ENCODE measurements around the gene SAMD1. TPM values are rescaled to one million over a fixed set of nuclear protein-coding genes. Genes with fewer than 3 reads are reported as not detected.

Gene SAMD1
- total and polyA plus RNA-seq, 2 of the 8 experiments (the other 6 are each of a cell fraction or from before 2014, with no cell fraction given): 40.0 to 100 TPM

GRCh38 chr19:14048443-14049153 lies 42.0 kb downstream of the SAMD1 start:
- H3K56ac ChIP-seq (replicated peaks; ENCODE audit: insufficient read length, low read depth, low read length): no peak overlapping the region
- H4K20me1 ChIP-seq (replicated peaks in 1 of 2; ENCODE audit: control insufficient read depth in 1 of 2, insufficient read depth in 2 of 2, low read length in 2 of 2): no peaks in the 10 kb centered on the region
- H3K14ac ChIP-seq (ENCODE audit: insufficient read length): no peak overlapping the region
- no peak overlapping the region for H4K91ac ChIP-seq (replicated peaks; ENCODE audit: insufficient read length, low read length)
- no peak overlapping the region; the same call in 1 of the 2 replicates for H4K8ac ChIP-seq (ENCODE audit: extremely low read depth, insufficient read depth, low read length)
- H3K4ac ChIP-seq (replicated peaks; ENCODE audit: insufficient read length, low read depth, low read length): no peak overlapping the region
- FAIRE-seq (peak; percentile 72), DNase-seq (ENCODE audit: low read depth in 1 of 2, low spot score in 2 of 2) (peak; percentile 56 to 97)
- no peaks in the 10 kb centered on the region for H3K79me1 ChIP-seq (ENCODE audit: low read depth, low read length)
- H3K9ac ChIP-seq (replicated peaks in 1 of 4; ENCODE audit: extremely low read depth in 1 of 4, low read depth in 3 of 4, low read length in 3 of 4): no peak overlapping the region
- ChIA-PET POLR2A (ENCODE audit: partially characterized antibody) (interaction anchor here (1.0 to 1.2 kb wide), 4 partner anchors 8 to 111 kb away, joined by 3 to 5 read pairs (median 3); no protein-coding TSS in a partner anchor), CTCF (ENCODE audit: partially characterized antibody) (interaction anchor here (0.6 to 9.9 kb wide), 35 partner anchors 8 to 954 kb away, joined by 3 to 77 read pairs (median 5); partner anchors contain the start of genes DCAF15, IL27RA, MISP3 and PALM3)
- no peak overlapping the region for H4K5ac ChIP-seq (ENCODE audit: insufficient read length, low read depth, low read length)
- H3K4me3 ChIP-seq (ENCODE audit: extremely low read depth in 1 of 4, insufficient read depth in 2 of 4, low read depth in 3 of 4, low read length in 4 of 4): no peak overlapping the region
- H3K9me3 ChIP-seq (ENCODE audit: insufficient read depth in 2 of 2, low read depth in 1 of 2, low read length in 1 of 2): no peaks in the 10 kb centered on the region; a peak in 1 of 4 replicates
- no peak overlapping the region for H3K23ac ChIP-seq (ENCODE audit: insufficient read length)
- H3K36me3 ChIP-seq (ENCODE audit: control insufficient read depth in 2 of 4, insufficient read depth in 4 of 4, low read length in 3 of 4): no peaks in the 10 kb centered on the region
- H3K4me2 ChIP-seq (ENCODE audit: insufficient read depth in 1 of 2, low read depth in 2 of 2, low read length in 2 of 2): no peak overlapping the region
- WGBS, 2 experiments (ENCODE audit: extremely low coverage in 1 of 2, insufficient coverage in 1 of 2, insufficient read length in 1 of 2, insufficient replicate concordance in 2 of 2, low coverage in 1 of 2, low lambda C conversion rate in 2 of 2, missing lambda C conversion rate in 1 of 2): 67% methylated on average over 8 of the region's 8 CpGs; no CpG with 5 or more reads in 1 of the 2 experiments
- no peak overlapping the region for H2BK20ac ChIP-seq (ENCODE audit: low read length)
- no peak overlapping the region for H2BK15ac ChIP-seq (ENCODE audit: low read length)
- H2BK120ac ChIP-seq (replicated peaks; ENCODE audit: low read depth, low read length): no peak overlapping the region
- no peaks in the 10 kb centered on the region for H3K27me3 ChIP-seq (replicated peaks in 1 of 4; ENCODE audit: control insufficient read depth in 3 of 4, extremely low read depth in 1 of 4, insufficient read depth in 3 of 4, low read length in 3 of 4)
- no peaks in the 10 kb centered on the region; a peak in 1 of 7 replicates for H3K4me1 ChIP-seq (replicated peaks in 1 of 4; ENCODE audit: control insufficient read depth in 3 of 4, insufficient read depth in 4 of 4, low read length in 3 of 4)
- H3K18ac ChIP-seq (ENCODE audit: extremely low read depth, low read length): no peak overlapping the region
- no peak overlapping the region for H2BK5ac ChIP-seq (ENCODE audit: low read depth, low read length)
- H3K27ac ChIP-seq (ENCODE audit: low read depth, low read length): no peak overlapping the region
- H2BK12ac ChIP-seq (ENCODE audit: low read depth, low read length): no peak overlapping the region
- no peaks in the 10 kb centered on the region; the same call in 1 of the 2 replicates for H3K23me2 ChIP-seq (ENCODE audit: low read depth, low read length)
- no peak overlapping the region for H2AK5ac ChIP-seq (ENCODE audit: low read depth, low read length)
- no peaks in the 10 kb centered on the region for H3K79me2 ChIP-seq (ENCODE audit: control insufficient read depth in 1 of 2, insufficient read depth in 2 of 2, low read length in 2 of 2)
- no peak overlapping the region for H2AFZ ChIP-seq (ENCODE audit: low read length)
- TF ChIP-seq ZNF274 (IDR thresholded peaks at IDR 0.05; ENCODE audit: borderline replicate concordance, extremely low read depth, low read length) (no peak), RAD21 (IDR thresholded peaks at IDR 0.05 in 1 of 2, conservative IDR thresholded peaks at IDR 0.05 in 1 of 2; ENCODE audit: low read depth in 2 of 2, low read length in 2 of 2) (peak; percentile 66 to 75), GTF2F1 (IDR thresholded peaks at IDR 0.05; ENCODE audit: borderline replicate concordance, low read depth, low read length) (no peak), CTCF (IDR thresholded peaks at IDR 0.05; ENCODE audit: control extremely low read depth in 1 of 3, insufficient read depth in 1 of 3, low read depth in 1 of 3, low read length in 3 of 3) (peak; percentile 95 to 97 (median 96)), CHD2 (IDR thresholded peaks at IDR 0.05; ENCODE audit: low read length) (no peak), JUND (IDR thresholded peaks at IDR 0.05; ENCODE audit: low read length) (no peak), KDM1A (IDR thresholded peaks at IDR 0.05; ENCODE audit: borderline replicate concordance, low read length) (peak; percentile 12; the same call in 1 of the 2 replicates), CREB1 (IDR thresholded peaks at IDR 0.05) (peak; percentile 43; the same call in 1 of the 2 replicates), SIN3A (conservative IDR thresholded peaks at IDR 0.05 in 1 of 2, IDR thresholded peaks at IDR 0.05 in 1 of 2; ENCODE audit: low read depth in 1 of 2, low read length in 2 of 2) (0 out of 4 replicates have a peak, but pooled peaks of 1 of the 2 experiments have one; percentile 32)
